ENCODE measurements around the gene PHKA1.

DNA sequence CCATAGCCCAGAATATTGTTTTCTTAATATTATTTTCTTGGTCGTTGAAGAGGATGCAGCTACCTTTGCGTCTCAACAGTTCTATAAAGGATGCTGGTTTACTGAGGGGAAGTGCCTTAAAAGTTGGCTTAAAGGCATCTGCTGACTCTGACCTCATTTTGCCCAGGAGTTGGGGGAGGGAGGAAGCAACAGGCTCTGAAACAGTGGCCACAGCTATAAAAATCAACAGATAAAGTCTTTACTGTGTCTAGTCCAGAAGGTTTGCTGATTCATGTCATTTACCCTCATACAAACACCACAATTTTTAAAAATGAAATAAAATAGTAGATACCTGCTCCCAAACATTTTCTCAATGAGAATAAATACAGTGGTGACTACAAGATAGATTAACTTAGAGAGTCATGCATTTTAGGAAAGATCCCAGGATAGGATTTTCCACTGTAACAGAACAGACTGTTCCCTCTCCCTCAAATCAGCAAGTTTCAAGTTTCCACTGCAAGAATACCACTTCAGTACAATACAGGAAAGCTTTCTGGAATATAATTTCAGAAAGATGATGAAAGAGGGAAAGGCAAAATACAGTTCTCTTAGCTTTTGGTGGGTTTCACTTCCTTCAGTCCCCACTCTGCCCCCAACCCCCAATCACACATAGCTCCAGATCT, 1.9 kb downstream of the PHKA1 start:
- TF ChIP-seq CTCF (conservative IDR thresholded peaks at IDR 0.05 in 1 of 2, IDR thresholded peaks at IDR 0.05 in 1 of 2; ENCODE audit: low read depth in 1 of 2, low read length in 2 of 2) (no peak), EZH2 (IDR thresholded peaks at IDR 0.05; ENCODE audit: low read length, missing control alignments) (no peak)

Measured in fibroblast of lung (primary cell).